Cardiac septum (tissue), 1 donor: ENCODE measurements around the gene PLEKHF1. TPM values are rescaled to one million over a fixed set of nuclear protein-coding genes. Genes with fewer than 3 reads are reported as not detected.
A peak's percentile ranks its signal among the peaks of the same experiment; 100 is the strongest.

Experiments
- DNase-seq: peaks from one replicate; pipeline ENCODE4 v3.0.0-alpha.2; 2020; ENCODE audit warnings: low spot score
- intact Hi-C: fragments of 100-400 bp; cut with DNase I; formaldehyde crosslinking; loops from one replicate; pipeline ENCODE4 v1.14.0; 2022
- total RNA-seq: library from RNA; stranded (reverse); fragmentation: NEBNext Ultra II Directional; extraction: Animal tissue kit (Norgen Biotek cat#: 25700); gene quantifications from one replicate; pipeline ENCODE4 v1.2.1, GENCODE V29; 2021
- donor health status: DM: no; HTN: no; CAD: no.

PLEKHF1 gene
- total RNA-seq, 1 donor from 2014 or later, result 9.5 TPM

- peak; percentile 70 for DNase-seq
- intact Hi-C loops, result no loop called here
Measured at GRCh38 chr19:29674374-29675119, 9.3 kb downstream of the PLEKHF1 start.

GRCh38 chr19:29675120-29675649 lies 9.9 kb downstream of the PLEKHF1 start:
- intact Hi-C loops, result no loop called here

GRCh38 chr19:29675650-29676186 lies 10.5 kb downstream of the PLEKHF1 start:
- DNase-seq, result peak; percentile 66
- intact Hi-C loops, result no loop called here

More at GRCh38 chr19:29675120-29675649, 9.9 kb downstream of the PLEKHF1 start:
- no peak for DNase-seq

- intact Hi-C loops, result no loop called here
- DNase-seq, result peak; percentile 87
Measured at GRCh38 chr19:29676586-29676985, 11.3 kb downstream of the PLEKHF1 start.

DNA sequence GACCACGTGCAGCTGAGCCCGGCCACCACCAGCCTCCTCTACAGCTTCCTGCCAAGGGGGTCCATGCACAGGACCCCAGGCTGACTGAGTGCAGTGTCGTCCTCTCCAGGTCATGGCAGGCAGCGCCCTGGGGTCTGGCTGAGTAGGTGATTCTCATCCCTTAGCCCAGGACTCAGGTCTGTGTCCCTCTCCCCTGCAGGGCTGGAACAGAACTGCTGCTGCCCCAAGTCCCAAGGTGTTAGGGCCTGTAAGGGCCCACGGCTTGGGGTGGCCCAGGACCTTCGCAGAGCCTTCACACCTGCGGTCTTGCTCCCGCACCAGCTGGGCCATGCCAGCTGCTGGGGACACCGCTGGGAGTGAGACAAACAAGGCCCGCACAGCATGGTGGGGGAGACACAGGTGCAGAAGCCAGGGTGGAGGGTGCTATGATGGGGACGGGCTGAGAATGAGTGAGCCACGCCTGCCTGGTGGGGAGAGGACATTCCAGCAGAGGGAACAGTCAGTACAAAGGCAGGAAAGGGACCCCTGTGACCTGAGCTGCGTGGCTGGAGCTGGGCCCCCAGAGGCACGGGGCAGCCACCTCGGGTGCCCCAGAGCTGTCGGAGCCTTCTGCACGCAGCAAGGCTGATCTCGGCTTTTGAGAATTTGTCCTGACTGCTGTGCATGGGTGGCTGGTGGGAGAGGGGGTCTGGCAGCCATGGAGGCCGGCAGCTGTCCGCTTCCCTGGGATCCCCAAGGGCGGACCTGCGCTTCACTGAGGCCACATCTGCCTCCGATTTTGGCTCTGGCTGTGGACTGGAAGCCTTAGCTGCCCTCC lies 11.9 kb downstream of the PLEKHF1 start:
- intact Hi-C loops, result no loop called here
- peak; percentile 36 for DNase-seq

GRCh38 chr19:29678484-29679106 lies 13.3 kb downstream of the PLEKHF1 start:
- DNase-seq, result peak; percentile 82
- intact Hi-C loops, result no loop called here

DNA sequence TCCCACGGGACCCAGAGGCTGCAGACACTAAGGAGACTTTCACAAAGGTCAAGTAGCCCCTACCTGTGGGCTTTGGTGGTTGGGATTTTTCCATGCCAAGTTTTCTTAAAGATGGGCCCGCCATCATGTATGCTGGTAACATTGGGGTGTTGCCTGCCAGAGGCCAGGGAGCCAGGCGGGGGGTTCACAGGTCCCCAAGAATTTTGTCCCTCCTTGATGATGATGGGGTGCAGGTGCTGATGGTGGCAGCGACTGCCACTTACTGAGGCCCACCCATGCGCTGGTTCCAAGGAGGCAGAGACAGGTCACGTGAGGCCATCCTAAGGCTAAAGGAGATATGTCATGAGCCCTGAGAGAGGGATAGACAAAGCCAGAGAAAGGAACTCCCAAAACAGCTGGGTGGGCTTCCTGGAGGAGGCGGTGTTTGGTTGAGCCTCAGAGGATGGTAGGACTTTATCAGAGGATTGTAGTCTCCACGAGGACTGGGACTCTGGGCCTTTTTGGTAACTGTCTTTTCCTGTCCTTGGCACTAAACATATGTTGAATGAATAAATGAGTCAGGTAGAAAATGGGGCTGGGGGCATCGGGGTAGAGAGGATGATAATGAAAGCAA lies 14.4 kb downstream of the PLEKHF1 start:
- DNase-seq, result no peak
- intact Hi-C loops, result no loop called here

DNA sequence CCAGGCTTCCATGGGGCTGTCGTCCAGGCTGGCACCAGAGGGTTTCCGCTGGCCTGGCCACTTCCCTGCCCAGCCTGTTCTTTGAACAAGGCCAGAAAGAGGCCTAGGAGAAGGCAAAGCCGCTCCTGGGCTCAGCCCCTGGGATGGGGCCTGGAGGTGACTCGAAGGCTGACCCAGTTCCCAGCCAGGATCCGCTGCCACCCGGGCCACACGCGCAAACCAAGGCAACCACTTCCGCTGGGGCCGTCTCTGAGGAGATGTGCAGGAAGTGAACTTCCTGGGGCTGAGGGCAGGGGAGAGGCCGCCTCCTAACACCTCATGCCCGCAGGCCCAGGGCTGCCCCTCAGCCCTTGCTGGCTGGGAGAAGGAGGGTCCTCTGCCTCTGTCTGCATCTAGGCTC lies 15.2 kb downstream of the PLEKHF1 start:
- intact Hi-C loops, result no loop called here
- DNase-seq, result peak; percentile 88

GRCh38 chr19:29680937-29681336 lies 15.7 kb downstream of the PLEKHF1 start:
- no peak for DNase-seq
- intact Hi-C loops, result no loop called here

GRCh38 chr19:29681422-29682235 lies 16.4 kb downstream of the PLEKHF1 start:
- intact Hi-C loops, result no loop called here

GRCh38 chr19:29682236-29682895 lies 17.1 kb downstream of the PLEKHF1 start:
- intact Hi-C loops, result no loop called here
- no peak for DNase-seq

More at GRCh38 chr19:29681422-29682235, 16.4 kb downstream of the PLEKHF1 start:
- no peak for DNase-seq

DNA sequence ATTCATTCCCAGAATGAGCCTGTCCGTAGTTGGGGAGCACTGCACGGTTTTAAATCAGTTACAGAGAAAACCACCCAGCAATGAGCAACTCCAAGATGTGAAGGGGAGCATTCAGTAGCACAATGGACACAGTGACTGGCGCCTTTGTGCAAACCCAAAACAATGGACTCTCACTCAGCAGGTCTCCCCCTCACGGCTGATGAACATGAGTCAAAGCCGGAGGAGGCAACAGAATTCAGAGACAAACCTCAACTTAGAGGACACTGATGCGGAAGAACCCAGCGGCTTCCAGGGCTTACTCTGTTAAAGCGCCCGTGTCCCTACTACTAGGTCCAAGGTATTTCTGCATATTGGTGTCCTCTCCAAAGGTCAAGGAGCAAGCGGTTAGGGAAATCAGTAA lies 17.7 kb downstream of the PLEKHF1 start:
- no peak for DNase-seq
- intact Hi-C loops, result no loop called here

GRCh38 chr19:29685326-29685725 lies 20.1 kb downstream of the PLEKHF1 start:
- DNase-seq, result no peak
- intact Hi-C loops, result loop anchor here (5.0 kb wide), 1 partner anchor 38 kb away; no protein-coding TSS in a partner anchor

- intact Hi-C loops, result loop anchor here (5.0 kb wide), 1 partner anchor 39 kb away; no protein-coding TSS in a partner anchor
- no peak for DNase-seq
Measured at GRCh38 chr19:29686285-29686805, 21.1 kb downstream of the PLEKHF1 start.

DNA sequence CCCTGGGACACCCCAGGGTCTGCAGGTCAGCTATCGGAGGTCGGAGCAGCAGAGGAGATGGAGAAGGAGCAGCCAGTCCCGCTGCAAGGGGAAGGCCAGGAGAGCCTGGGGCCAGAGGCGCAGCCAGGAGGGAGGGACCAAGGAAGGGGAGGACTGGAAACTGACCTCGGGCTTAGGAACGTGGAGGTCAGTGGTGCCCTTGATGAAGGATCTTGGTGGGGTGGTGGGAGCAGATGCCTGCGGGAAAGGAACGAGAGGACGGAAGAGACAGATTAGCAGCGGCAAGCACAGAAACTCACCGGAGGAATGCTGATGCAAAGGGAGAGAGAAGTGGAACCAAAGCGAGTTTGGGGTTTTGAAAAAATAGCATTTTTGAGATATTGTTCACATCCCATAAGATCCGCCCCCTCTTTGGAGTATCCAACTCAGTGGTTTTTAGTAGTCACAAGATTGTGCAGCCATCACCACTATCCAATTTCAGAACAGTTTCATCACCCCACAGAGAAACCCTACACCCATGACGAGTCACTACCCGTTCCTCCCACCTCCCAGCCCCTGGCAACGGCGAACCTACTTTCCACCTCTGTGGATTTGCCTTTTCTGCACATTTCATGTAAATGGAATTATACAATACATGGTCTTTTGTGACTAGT lies 22.1 kb downstream of the PLEKHF1 start:
- DNase-seq, result no peak
- intact Hi-C loops, result loop anchor here (5.0 kb wide), 1 partner anchor 40 kb away; no protein-coding TSS in a partner anchor

DNA sequence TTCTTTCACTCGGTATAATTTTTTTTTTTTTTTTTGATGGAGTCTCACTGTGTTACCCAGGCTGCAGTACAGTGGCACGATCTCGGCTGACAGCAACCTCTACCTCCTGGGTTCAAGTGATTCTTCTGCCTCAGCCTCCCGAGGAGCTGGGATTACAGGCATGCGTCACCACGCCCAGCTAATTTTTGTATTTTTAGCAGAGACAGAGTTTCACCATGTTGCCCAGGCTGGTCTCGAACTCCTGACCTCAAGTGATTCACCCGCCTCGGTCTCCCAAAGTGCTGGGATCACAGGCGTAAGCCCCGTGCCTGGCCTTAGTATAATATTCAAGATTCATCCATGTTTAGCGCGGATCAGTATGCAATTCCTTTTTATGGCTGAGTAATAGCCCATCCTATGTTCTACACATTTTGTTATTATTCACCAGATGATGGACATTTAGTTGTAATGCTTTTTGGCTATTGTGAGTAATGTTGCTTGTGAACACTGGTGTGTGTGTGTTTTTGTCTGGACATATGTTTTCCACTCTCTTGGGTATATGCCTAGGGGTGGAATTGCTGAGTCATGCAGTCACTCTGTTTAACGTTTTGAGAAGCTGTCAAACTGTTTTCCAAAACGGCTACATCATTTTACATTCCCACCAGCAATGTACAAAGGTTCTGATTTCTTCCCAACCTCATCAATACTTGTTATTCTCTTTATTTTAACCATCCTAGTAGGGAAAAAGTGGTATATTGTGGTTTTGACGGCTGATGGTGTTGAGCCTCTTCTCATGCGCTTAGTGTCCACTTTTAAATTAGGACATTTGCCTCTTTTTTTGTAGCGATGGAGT lies 22.9 kb downstream of the PLEKHF1 start:
- DNase-seq, result no peak
- intact Hi-C loops, result loop anchor here (5.0 kb wide), 1 partner anchor 41 kb away; no protein-coding TSS in a partner anchor
